GM18951 (cell line): Measurements from ENCODE around the gene ARHGEF4.

Experiments
- POLR2A ChIP-seq: IDR thresholded peaks from 4 replicates; pipeline ENCODE4 v1.6.1; 2011; ENCODE audit warnings: mild to moderate bottlenecking; ENCODE audit not compliant: insufficient read length, insufficient read depth; ENCODE audit errors: extremely low read depth
- in situ Hi-C: fragments of 300-500 bp; cut with MboI; formaldehyde crosslinking; loops from one replicate; pipeline ENCODE4 v1.12.0; 2022; ENCODE audit warnings: low sequenced_read_pairs, mixed read lengths, inconsistent platforms; ENCODE audit not compliant: unreplicated experiment

ARHGEF4 gene

GRCh38 chr2:130846686-130847375 is 10.1 kb downstream of the ARHGEF4 start:
- in situ Hi-C loops, result no loop called here
- no peak for TF ChIP-seq POLR2A

- no peak for TF ChIP-seq POLR2A
These were observed 11.2 kb downstream of the ARHGEF4 start for GRCh38 chr2:130847776-130848525.

GRCh38 chr2:130848526-130849210 is 12.0 kb downstream of the ARHGEF4 start:
- in situ Hi-C loops, result no loop called here
- TF ChIP-seq POLR2A, result no peak

More at GRCh38 chr2:130847776-130848525, 11.2 kb downstream of the ARHGEF4 start:
- in situ Hi-C loops, result no loop called here

- in situ Hi-C loops, result no loop called here
- TF ChIP-seq POLR2A, result no peak
These were observed 13.4 kb downstream of the ARHGEF4 start for GRCh38 chr2:130849896-130850787.

GRCh38 chr2:130850788-130851623 is 14.3 kb downstream of the ARHGEF4 start:
- in situ Hi-C loops, result no loop called here

GRCh38 chr2:130851624-130852382 is 15.1 kb downstream of the ARHGEF4 start:
- no peak for TF ChIP-seq POLR2A
- in situ Hi-C loops, result no loop called here

More at GRCh38 chr2:130850788-130851623, 14.3 kb downstream of the ARHGEF4 start:
- no peak for TF ChIP-seq POLR2A

GRCh38 chr2:130852521-130853115 is 15.9 kb downstream of the ARHGEF4 start:
- TF ChIP-seq POLR2A, result no peak
- in situ Hi-C loops, result no loop called here

- no peak for TF ChIP-seq POLR2A
- in situ Hi-C loops, result no loop called here
These were observed 16.7 kb downstream of the ARHGEF4 start for GRCh38 chr2:130853391-130853790.

- TF ChIP-seq POLR2A, result no peak
- in situ Hi-C loops, result no loop called here
These were observed 17.6 kb downstream of the ARHGEF4 start for GRCh38 chr2:130854301-130854700.

- TF ChIP-seq POLR2A, result no peak
- in situ Hi-C loops, result no loop called here
These were observed 28.4 kb downstream of the ARHGEF4 start for GRCh38 chr2:130864830-130865800.
